NK-92 (cell line): ENCODE measurements around the gene JRKL.
A peak's percentile ranks its signal among the peaks of the same experiment; 100 is the strongest.

Experiments used
- DNase-seq: peaks from one replicate; lab custom pipeline; 2025; ENCODE audit not compliant: unreplicated experiment; lab: John Stamatoyannopoulos, UW

Gene JRKL

DNA sequence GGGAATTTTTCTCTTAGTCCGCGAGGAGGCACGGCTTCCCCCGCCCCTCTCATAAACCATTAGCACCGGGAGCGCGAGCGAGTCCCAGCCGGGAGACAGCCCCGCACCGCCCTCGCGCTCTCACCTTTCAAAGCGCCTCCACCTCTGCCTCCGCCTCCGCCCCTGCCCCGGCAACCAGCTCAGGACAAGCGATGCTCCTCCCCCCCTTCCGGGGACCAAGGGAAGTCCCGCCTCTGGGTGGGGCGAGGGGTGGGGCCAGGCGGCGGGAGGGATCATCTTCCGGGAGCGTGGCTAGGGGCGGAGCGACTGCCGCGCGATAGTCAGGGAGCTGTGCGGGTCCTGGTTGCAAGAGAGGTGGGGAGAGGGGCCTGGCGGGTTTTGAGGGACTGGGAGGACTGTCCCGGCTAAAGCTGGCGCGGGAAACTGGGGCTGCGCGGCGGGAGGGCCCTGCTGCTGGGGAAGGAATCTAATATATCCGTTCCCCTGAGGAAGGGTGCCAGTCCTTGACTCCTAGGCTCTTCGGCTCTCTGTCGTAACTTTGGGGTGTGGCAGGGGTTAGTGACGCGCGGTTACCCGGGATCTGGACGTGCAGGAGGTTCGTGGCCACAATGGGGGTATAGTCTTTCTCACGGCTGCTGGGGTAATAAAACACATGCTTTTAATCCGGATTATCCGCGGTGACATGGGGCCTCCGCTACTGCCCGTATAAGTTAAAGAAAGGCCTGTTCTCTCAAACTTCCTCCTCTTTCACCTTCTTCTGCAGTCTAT, at the start of gene JRKL, which contains the start of gene CCDC82:
Gene JRKL (plus strand): TSS at position 294 of the 768 bp plus-strand sequence. CDS start 637 bp downstream, outside the sequence.
Gene CCDC82 (minus strand): TSS at position 193 of the 768 bp plus-strand sequence. CDS start 5,165 bp downstream, outside the sequence.
- peak; percentile 90 for DNase-seq

DNA sequence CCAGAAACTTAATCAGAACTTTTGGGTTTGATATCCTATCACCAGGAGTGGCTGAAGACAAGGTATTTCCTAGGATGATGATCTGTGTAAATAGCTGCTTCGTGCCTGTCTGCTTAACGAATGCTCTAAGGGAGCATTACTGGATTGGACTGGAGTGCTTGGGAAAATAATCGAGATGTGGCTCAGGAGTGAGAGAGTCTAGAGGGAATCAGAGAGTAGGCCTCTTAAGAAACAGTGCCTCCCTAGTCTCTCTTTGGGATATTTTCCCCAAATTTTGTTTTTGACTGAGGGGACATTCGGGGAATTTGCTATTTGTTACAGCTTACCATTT, 49.3 kb upstream of the JRKL start:
- DNase-seq = no peak

DNA sequence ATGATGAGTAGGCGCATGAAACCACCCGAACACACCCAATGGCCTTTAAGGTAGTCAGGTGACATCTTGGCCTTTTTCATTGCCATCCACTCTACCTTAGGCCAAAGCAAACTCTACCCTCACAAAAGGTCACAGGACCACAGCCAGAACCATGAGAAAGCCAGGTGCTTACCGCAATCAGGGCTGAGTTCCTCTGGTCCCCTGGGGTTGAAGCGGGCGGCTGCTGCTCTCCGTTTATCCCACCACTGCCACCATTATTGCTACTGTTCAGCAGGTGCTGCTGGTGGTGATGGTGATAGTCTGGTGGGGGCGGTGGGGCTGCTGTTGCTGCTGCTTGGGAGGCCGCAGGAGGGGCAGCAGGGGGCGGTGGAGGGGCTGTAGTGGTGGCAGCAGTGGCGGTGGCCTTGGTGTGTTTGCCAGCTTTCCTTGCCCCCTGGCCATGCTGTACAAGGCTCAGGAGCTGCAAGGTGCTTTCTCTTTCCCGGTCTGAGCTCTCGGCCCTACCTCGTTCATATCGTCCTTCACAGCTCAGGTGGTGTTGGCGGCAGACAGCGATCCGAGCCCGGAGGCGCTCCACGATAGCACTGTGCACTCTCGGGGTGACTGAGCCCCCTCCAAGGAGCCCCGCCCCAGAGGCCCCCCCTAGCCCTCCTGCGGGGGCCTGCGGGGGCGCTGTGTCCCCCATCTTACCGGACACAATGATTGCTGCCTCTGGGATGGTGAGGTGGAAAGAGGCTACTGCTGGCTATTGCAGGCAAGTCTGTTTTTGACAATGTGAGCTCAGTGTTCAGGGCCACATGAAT, 48.4 kb upstream of the JRKL start:
- DNase-seq = peak; percentile 2

DNA sequence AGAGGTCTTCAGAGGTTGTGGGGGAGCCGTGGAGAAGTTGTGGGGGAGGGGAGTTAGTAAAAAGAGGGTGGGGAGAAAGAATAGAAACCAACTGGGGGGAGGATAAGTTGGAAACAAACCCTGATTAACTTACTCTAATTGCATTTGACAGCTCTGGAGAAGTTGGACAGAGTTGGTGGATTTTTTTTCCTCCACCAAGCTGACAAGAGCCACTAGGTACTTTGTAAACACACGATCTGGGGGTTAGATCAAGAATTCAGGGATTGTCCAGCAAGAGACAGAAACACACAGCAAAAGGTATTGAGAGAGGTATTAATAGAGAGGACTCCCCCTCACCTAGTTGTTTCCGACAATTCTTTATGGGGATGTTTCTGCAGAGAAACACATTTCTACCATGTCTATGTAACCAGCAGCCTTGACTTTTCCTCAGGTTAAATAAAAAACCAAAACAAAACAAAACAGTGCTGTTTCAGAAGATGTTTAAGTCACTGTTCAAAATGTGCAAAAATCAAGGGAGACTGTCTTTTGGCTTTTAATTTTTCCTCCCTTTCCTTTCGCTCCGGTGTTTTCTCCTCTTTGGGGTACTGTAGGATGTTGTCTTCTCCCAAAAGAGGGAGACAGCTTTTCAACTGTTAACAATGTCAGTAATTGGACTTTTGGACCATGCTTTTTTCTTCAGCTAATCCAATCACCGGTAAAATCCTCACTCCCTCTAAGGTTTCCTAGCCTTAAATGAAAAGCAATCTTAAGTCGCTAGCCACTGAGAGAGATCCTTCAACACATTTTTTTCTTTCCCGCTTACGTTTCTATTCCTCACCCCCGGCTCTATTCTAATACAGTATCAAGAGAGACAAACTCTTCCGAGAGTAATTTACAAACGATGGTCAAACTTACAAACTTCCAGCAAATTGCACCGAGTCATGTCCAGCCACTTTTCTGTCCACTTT, 47.5 kb upstream of the JRKL start:
- DNase-seq = no peak

DNA sequence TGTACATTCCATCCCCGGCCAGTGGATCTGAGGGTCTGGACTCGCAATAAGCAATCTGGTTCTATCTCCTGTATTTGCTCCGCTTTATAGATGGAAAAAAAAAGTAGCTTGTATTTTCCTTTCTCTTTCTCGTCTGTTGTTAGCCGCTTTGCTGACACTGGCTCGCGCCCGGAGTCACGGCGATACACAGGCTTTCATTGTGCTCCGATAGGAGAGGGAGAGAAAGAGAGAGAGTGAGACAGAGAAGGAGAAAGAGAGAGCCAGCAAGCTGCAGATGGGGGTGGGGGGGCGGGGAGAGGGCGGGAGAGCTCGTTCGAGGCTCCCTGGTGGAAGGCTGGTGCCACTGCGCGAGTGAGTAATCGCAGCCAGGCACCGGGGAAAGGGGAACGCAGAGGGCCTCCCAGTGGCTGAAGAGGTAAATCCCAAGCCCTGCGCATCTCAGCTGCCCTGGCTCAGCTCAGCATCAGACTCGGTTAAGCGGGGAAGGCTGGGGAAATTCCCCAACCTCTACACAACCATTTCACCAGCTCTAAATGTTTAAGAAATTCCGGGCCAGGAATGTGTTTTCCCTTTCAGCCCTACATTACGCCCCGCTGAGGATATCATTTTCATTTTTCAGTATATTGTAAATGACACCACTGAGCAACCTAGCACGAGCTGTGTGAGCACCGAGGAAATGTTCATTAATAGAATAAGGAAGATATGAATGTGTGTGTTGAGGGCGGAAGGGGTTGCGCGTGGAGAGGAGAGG, 46.7 kb upstream of the JRKL start, which contains the start of gene MAML2:
Gene MAML2 (minus strand): TSS at position 235 of the 751 bp plus-strand sequence. CDS start 1,300 bp downstream, outside the sequence.
- peak; percentile 51 for DNase-seq

DNA sequence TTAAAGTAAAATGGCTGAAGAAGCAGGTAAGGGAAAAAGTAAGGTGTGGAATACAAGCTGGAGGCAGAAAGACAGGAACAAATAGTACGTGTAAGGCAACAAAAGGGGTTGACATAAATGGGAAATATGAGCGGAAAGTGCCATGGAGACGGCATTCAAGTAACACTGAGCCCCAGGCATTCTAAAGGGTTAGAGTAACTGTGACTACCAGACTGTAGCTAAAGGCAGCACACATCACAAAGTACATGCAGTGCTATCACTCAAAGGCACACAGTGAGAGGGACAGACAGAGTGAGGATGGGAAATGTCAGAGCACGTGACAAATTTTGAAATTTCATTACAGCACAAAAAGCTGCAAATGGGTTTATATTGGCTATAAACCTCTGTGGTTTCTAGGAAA, 33.0 kb upstream of the JRKL start:
- no peak for DNase-seq

DNA sequence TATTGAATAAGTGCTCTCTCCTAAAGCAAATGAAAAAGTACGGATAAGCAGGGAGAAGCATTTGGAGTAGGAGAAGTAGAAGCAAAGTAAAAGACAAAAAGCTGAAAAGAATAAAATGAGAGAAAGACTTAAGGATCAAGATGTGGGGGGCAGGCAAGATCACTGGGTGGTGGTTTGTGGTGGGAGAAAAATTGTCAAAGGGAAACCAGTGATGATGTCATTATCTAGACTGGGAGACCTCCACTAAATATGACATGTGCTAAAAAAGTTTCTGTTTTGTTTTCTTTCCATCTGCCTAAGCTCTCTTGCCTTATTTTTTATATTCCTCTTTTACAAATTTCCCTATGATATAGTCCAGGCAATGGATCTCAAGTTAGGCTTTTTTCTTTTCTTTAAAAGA, 32.0 kb upstream of the JRKL start:
- no peak for DNase-seq

DNA sequence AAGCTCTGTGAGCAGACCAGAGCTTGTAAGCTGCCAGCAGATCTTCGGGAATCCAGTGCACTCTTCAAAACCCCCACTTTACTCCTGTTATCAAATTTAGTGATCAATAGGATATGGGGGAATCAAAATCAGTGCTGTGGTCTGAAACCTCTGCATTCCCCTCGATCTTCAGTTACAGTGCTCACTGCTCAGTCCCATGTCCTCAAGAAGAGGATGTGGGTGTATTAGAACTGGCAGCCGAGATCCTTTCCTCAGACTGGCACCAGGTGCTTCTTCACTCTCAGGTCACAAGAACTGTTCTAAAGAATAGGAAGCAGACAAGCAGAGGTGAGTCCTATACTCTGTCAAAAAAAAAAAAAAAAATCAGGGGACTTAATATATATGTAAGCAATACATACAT, 31.5 kb upstream of the JRKL start:
- DNase-seq = no peak

DNA sequence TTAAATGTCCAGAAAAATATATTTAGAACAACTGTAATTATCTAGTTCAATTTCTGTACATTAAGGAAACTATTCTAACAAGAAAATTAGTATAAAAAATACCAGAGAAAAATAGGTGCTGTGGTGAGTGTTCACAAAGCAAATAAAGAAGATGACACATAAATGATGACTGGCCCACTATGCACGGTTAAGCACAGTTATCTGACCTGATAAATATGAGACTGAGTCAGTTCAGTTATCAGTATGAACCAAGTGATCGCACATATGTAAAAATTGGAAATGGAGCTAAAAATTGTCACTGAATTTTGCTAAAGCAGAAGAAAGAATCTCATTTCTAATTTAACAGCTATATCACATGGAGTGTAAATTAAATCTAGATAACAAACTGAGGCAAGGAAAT, 28.0 kb upstream of the JRKL start:
- DNase-seq = no peak

DNA sequence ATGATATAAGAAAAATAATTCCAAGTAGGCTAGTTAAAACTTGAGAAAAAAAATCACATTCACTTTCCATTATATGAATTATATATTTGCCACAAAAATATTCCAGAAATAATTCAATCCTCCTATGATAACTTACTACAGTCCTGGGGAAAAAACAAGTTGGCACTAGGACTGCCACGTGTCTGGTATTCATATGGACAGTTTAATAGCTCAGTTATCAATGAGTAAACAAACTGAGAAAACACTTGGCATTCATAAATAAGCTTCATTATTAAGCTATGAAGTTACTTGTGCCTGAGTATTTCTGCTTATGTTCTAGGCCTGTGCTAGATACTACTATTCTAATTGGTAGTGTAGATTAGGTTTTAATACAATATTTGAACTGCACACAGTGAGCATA, 24.3 kb upstream of the JRKL start:
- DNase-seq = no peak

DNA sequence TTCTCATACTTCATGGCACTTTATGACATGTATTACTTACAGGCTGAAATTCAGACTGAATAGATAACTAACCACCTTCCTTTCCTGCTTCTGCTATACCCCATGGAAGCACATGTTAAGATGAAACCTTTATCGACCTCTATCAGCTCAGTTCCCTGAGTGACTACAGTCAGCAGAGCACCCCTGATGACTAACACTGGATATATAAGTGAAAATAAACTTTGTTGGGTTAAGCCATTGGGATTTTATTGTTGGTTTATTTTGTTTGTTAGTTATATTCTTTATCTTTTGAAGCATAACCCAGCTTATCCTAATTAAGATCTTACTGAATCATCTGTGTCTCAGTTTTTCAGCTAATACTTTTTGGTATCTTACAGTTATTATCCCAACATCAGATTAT, 23.8 kb upstream of the JRKL start:
- no peak for DNase-seq

DNA sequence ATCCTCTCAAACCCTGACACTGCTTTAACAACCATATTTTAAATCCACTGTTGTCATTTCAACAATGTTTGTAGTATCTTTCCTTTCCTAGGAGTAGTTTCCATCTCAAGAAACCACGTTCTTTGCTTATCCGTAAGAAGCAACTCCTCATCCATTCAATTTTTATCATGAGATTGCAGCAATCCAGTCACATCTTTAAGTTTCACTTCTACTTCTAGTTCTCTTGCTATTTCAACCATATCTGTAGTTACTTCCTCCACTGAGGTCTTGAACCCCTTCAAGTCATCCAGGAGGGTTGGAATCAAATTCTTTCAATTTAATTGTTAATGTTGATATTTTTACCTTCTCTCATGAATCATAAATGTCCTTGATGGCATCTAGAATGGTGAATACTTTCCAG, 22.5 kb upstream of the JRKL start:
- no peak for DNase-seq

DNA sequence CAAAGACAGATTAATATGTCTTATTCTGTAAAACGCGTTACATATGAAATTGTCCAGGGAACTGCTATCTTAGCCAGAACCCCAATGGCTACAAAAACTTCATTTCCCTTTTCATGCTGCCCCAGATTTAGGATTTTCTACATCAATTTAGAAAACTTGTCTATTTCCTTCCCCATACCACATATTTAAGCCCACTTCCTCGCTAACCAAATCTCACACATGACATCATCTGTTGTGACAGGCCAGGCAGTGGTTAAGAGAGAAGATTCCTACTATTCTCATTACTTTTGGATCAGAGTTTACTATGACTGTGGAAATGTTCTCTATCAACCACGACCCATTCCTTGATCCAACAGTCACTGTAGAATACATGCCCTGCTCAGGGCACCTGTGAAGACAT, 16.0 kb upstream of the JRKL start:
- no peak for DNase-seq

DNA sequence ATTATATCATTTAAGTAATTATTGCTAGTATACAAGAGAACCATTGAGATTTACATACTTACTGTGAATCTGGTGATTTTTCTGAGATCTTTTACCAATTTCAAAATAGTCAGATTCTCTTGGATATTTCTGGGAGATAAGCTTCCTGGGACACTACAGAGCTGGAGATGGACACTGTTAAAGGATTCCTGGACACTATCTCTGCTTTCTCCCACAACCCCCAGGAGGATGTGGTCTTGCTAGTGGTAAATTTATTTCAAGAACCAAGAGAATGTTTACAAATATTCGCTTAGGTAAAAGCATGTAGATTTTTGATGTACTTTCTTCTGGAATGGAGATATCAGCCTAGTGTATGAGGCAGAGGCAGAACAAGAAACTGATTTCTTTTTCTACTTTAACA, 13.0 kb upstream of the JRKL start:
- DNase-seq = no peak

DNA sequence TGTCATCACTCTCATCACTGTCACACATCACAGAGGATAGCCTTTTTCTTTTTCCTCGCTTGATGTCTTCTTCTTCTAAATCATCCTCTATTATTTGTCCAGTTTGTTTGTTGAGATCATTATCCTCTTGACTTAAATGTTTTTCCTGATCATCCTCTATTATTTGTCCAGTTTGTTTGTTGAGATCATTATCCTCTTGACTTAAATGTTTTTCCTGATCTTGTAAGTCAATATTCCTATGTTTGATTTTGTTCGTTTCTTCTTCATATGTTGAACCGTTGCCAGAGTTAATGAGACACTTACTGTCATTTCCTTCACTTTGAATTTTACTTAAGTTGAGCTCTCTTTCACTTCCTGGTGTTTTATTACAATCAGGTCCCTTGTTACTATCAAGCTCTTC, 5.7 kb upstream of the JRKL start:
- no peak for DNase-seq

DNA sequence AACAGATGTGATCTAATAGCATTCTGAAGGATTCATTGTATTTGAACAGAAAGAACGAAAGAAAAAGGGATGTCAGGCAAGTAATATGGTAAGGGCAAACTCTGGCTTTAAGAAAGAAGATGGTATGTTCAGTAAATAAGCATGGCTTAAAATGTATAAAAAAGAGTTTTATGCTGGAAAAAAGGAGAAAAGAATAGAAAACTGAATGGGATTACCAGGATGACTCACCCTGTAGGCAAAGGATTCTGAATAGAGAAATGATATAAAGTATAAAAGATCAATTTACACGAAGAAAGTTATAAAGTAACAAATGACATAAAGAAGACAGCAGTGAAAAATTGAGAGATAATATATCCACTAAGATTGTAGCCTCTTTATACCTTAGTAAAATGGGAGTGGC, 4.6 kb upstream of the JRKL start:
- no peak for DNase-seq

DNA sequence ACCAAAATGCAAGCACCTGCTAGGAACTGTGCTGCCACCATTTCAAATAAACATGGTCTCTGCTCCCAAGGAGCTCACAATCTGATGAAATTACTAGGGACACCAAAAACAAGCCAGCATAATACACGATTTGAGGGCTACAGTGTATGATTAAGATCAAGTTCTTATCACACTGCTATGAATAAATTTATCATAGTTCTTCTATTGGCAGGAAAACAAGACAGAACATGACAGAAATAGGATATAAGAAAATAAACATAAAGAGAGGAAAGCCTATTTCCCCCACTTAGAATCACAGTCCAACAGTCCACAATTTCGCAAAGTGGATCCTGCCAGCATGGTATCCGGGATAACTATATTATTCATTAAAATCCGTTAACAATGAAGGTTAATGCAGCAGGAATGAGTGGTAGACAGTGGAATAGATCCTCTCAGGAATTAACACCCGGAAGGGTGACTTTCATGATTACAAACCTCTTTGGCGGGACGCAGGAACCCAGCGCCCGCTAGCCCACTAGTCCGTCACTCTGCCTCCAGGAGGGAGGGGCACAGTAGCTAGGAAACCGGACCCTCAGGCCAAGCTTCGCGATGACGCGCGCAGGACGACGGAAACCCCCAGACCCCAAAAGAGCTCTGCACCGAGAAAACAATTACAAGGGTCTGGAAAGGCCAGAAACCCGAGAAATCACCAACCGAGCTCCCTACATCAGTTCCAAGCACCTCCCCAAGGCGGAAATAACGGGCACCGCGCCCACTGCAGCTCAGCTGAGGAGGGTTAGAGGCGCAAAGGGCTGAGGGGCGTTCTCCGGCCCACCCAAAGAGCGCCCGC, 708 bp upstream of the JRKL start:
- no peak for DNase-seq

DNA sequence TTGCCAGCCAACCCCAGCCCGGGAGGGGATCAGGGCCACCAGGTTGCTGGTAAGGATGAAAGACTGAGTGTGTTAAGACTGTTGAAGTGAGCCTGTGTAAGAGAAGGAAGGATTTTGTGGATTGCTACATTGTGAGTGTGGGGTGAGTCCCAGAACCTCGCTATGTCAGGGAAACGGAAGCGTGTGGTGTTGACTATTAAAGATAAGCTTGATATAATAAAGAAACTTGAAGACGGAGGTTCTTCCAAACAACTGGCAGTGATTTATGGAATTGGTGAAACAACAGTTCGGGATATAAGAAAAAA, 627 bp downstream of the JRKL start:
- DNase-seq = no peak

DNA sequence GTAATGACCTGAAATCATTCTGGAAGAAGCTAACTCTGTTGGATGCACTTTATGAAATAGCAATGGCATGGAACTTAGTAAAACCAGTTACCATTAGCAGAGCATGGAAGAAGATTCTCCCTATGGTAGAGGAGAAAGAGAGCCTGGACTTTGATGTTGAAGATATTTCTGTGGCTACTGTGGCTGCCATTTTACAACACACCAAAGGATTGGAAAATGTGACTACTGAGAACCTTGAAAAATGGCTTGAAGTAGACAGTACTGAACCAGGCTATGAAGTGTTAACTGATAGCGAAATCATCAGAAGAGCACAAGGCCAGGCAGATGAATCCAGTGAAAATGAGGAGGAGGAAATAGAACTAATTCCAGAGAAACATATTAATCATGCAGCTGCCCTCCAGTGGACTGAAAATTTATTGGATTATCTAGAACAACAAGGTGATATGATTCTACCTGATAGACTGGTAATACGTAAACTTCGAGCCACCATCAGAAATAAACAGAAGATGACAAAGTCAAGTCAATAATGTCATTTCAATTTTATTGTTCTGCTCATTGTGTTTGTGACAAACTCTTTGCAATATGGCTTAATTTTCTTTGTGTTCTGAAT, 2.0 kb downstream of the JRKL start:
- DNase-seq = no peak
